Glomerular endothelial cell (primary cell): Measurements from ENCODE around the gene BBIP1. TPM values are rescaled to one million over a fixed set of nuclear protein-coding genes. Genes with fewer than 3 reads are reported as not detected.

Experiments used
- total RNA-seq: library from RNA; depleted of rRNA; stranded (reverse); fragments of >200 nt; gene quantifications from 2 replicates; pipeline ENCODE4 v1.2.3, GENCODE V29; 2015

BBIP1 gene
- total RNA-seq, 1 donor from 2014 or later: 25.7 TPM

Other genes with a start within 250 kb of the BBIP1 start
- gene PDCD4, start 47.3 kb downstream of the BBIP1 start, total RNA-seq: 45.5 and 56.6 TPM in 2 replicates
- gene SHOC2, start 424 bp upstream of the BBIP1 start, total RNA-seq: 28.2 and 38.4 TPM in 2 replicates
- 0.48 and 2.0 TPM in 2 replicates for gene ADRA2A, start 157.8 kb upstream of the BBIP1 start, total RNA-seq